Liver (tissue), 3 donors: Measurements from ENCODE around the gene LSM5.

Experiments
- EGR1 ChIP-seq, 2 donors: IDR thresholded peaks; 2 replicates each; pipeline ENCODE4 v1.6.1; 2016 to 2018; ENCODE audit warnings: antibody characterized with exemption in 2 of 2, low read depth in 2 of 2
- GABPA ChIP-seq, 2 donors: IDR thresholded peaks in 1 of 2; conservative IDR thresholded peaks in 1 of 2; 2 replicates each; pipeline ENCODE4 v1.6.1; 2016; ENCODE audit warnings: antibody characterized with exemption in 2 of 2, mild to moderate bottlenecking in 1 of 2, moderate library complexity in 1 of 2
- JUND ChIP-seq, 2 donors: IDR thresholded peaks; 2 replicates each; pipeline ENCODE4 v1.6.1; 2016; ENCODE audit warnings: antibody characterized with exemption in 2 of 2
- REST ChIP-seq: IDR thresholded peaks from 2 replicates; pipeline ENCODE4 v1.6.1; 2016; ENCODE audit warnings: antibody characterized with exemption, mild to moderate bottlenecking
- SP1 ChIP-seq: IDR thresholded peaks from 2 replicates; pipeline ENCODE4 v1.6.1; 2018; ENCODE audit warnings: antibody characterized with exemption, mild to moderate bottlenecking
- TAF1 ChIP-seq: conservative IDR thresholded peaks from 2 replicates; pipeline ENCODE4 v1.6.1; 2016; ENCODE audit warnings: antibody characterized with exemption, mild to moderate bottlenecking
- TF ChIP-seq, protein P1 (sequence below): fragments of 150-350 bp; IDR thresholded peaks from 2 replicates; pipeline ENCODE4 v1.5.1; 2017; ENCODE audit warnings: improper control_type of control experiment, low read depth, low read length; ENCODE audit not compliant: missing input control
- TF ChIP-seq, protein P2 (sequence below): IDR thresholded peaks from 2 replicates; pipeline ENCODE4 v1.6.1; 2016; ENCODE audit warnings: antibody characterized with exemption
- donor health status: healthy.
- donor health status: healthy.

GRCh38 chr7:32453341-32454011, 36.7 kb downstream of the LSM5 start:
- TF ChIP-seq, protein P1, sequence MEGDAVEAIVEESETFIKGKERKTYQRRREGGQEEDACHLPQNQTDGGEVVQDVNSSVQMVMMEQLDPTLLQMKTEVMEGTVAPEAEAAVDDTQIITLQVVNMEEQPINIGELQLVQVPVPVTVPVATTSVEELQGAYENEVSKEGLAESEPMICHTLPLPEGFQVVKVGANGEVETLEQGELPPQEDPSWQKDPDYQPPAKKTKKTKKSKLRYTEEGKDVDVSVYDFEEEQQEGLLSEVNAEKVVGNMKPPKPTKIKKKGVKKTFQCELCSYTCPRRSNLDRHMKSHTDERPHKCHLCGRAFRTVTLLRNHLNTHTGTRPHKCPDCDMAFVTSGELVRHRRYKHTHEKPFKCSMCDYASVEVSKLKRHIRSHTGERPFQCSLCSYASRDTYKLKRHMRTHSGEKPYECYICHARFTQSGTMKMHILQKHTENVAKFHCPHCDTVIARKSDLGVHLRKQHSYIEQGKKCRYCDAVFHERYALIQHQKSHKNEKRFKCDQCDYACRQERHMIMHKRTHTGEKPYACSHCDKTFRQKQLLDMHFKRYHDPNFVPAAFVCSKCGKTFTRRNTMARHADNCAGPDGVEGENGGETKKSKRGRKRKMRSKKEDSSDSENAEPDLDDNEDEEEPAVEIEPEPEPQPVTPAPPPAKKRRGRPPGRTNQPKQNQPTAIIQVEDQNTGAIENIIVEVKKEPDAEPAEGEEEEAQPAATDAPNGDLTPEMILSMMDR, result no peak
- TF ChIP-seq EGR1 (IDR thresholded peaks at IDR 0.05; ENCODE audit: low read depth in 2 of 2), result no peak
- TF ChIP-seq, protein P2, sequence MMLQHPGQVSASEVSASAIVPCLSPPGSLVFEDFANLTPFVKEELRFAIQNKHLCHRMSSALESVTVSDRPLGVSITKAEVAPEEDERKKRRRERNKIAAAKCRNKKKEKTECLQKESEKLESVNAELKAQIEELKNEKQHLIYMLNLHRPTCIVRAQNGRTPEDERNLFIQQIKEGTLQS, result no peak
- TF ChIP-seq TAF1, result no peak
- no peak for TF ChIP-seq JUND (IDR thresholded peaks at IDR 0.05)
- no peak for TF ChIP-seq GABPA (IDR thresholded peaks at IDR 0.05 in 1 of 2, conservative IDR thresholded peaks at IDR 0.05 in 1 of 2)
- no peak for TF ChIP-seq REST
- no peak for TF ChIP-seq SP1
